Rectal smooth muscle tissue (tissue), 1 donor: Measurements from ENCODE around the gene PMPCB.

Experiments used
- H3K27ac ChIP-seq: one replicate; pipeline ENCODE4 v1.7.0; 2013; ENCODE audit warnings: low read depth, low read length, inconsistent platforms
- H3K27me3 ChIP-seq: one replicate; pipeline ENCODE4 v1.7.0; 2013; ENCODE audit warnings: low read length; ENCODE audit not compliant: control insufficient read depth, insufficient read depth
- H3K36me3 ChIP-seq: one replicate; pipeline ENCODE4 v1.7.0; 2013; ENCODE audit warnings: low read length; ENCODE audit not compliant: control insufficient read depth, insufficient read depth
- H3K4me1 ChIP-seq: one replicate; pipeline ENCODE4 v1.7.0; 2013; ENCODE audit warnings: low read length; ENCODE audit not compliant: control insufficient read depth, insufficient read depth
- H3K4me3 ChIP-seq: one replicate; pipeline ENCODE4 v1.7.0; 2013; ENCODE audit warnings: low read length
- H3K9ac ChIP-seq: one replicate; pipeline ENCODE4 v1.7.0; 2013; ENCODE audit warnings: low read length

PMPCB gene

DNA sequence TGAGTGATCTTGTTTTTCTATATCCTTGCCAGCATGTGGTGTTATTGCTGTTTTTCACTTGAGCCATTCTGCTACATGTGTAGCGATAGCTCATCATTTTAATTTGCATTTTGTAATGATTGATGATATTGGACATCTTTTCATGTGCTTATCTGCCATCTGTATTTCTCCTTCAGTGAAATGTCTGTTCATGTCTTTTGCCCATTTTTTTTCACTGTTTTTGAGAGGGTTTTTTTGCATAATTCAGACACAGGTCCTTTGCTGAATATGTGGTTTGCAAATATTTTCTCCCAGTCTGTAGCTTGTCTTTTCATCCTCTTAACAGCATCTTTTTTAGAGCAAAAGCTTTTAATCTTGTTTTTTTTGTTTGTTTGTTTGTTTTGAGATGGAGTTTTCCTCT is 3.7 kb upstream of the PMPCB start:
- H3K27me3 ChIP-seq = no peaks in the 10 kb centered on the region
- H3K4me1 ChIP-seq = peaks cover 9% of the 10 kb centered on the region
- no peak overlapping the region for H3K4me3 ChIP-seq
- no peak overlapping the region for H3K27ac ChIP-seq
- no peaks in the 10 kb centered on the region for H3K36me3 ChIP-seq
- no peak overlapping the region for H3K9ac ChIP-seq

DNA sequence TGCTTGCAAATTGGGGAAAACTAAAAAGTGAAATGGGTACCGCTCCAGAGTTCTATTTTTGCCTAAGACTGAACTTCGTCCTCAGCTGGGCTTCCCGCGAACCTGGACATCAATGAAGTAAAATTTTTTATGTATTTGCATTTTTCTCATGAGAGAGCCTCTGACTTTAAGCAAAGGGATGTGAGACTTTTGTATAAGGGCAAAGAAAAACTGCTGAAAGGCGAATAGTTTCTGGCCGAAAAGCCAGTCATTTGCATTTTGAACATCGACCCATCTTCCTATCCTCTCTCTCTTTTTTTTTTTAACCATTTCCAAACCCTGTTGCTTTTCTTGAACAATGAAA is 573 bp downstream of the PMPCB start:
- Histone ChIP-seq H3K27ac (peak overlapping the region; percentile 75), H3K4me3 (peak overlapping the region; percentile 89), H3K36me3 (peaks cover 11% of the 10 kb centered on the region), H3K27me3 (no peaks in the 10 kb centered on the region), H3K9ac (peak overlapping the region; percentile 60), H3K4me1 (peaks cover 11% of the 10 kb centered on the region)

DNA sequence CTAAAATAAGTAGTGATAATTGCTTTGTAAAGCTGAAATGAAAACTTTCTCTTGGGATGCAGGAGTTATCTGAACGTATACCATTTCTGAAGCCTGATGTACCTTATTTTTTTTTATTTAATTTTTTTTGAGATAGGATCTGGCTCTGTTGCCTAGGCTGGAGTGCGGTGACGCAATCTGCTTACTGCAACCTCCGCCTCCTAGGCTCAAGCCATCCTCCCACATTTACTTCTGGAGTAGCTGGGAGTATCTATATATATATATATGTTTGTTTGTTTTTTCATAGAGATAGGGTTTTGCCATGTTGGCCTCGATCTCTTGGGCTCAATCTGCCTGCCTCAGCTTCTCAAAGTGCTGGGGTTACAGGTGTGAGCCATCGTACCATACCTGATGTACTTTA is 2.4 kb downstream of the PMPCB start:
- Histone ChIP-seq H3K27me3 (no peaks in the 10 kb centered on the region), H3K36me3 (peaks cover 11% of the 10 kb centered on the region), H3K27ac (no peak overlapping the region), H3K9ac (no peak overlapping the region), H3K4me3 (no peak overlapping the region), H3K4me1 (peaks cover 11% of the 10 kb centered on the region)

DNA sequence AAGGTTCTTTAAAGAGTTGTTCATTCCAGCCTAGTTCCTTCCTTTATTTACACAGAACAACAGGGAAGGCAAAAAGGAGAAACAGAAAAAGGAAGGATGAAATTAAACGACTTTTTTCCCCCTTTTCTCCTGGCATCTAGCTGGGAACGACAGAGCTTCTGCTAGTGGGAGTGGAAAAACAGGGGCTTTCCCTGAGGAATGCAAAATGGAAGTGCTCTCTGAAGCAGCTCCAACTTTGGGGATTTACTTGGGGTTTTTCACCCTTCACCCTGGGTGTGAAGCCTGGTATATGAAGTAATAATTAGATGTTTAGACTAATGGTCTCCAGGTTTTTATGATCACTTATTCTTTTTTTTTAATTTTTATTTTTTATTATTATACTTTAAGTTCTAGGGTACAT is 4.2 kb downstream of the PMPCB start:
- Histone ChIP-seq H3K27me3 (no peaks in the 10 kb centered on the region), H3K27ac (no peak overlapping the region), H3K9ac (no peak overlapping the region), H3K4me1 (peaks cover 11% of the 10 kb centered on the region), H3K36me3 (peaks cover 14% of the 10 kb centered on the region), H3K4me3 (no peak overlapping the region)

- Histone ChIP-seq H3K9ac (no peak overlapping the region), H3K4me1 (no peaks in the 10 kb centered on the region), H3K27me3 (no peaks in the 10 kb centered on the region), H3K27ac (no peak overlapping the region), H3K36me3 (peaks cover 12% of the 10 kb centered on the region), H3K4me3 (no peak overlapping the region)
Observed at GRCh38 chr7:103307503-103308231, 10.4 kb downstream of the PMPCB start.

DNA sequence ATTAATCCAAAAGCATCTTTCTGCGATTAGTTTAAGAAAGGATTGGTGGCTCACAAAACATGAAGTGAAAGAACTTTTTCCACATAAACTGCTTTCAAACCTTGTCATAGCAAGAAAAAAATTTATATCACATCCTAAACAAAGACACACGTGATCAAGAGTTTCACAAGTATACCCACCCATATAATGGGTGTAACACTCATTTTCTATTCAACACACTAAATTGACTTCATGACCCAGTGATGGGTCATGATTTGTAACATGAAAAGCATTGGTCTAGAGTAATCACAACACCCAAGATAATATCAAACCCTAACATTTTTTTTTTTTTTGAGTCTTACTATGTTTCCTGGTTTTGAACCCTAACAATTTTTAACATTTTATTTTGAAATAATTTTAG is 17.6 kb downstream of the PMPCB start:
- Histone ChIP-seq H3K9ac (no peak overlapping the region), H3K27ac (no peak overlapping the region), H3K27me3 (no peaks in the 10 kb centered on the region), H3K36me3 (peaks cover 48% of the 10 kb centered on the region), H3K4me1 (no peaks in the 10 kb centered on the region), H3K4me3 (no peak overlapping the region)

GRCh38 chr7:103316380-103316941 is 19.2 kb downstream of the PMPCB start:
- Histone ChIP-seq H3K4me3 (no peak overlapping the region), H3K27me3 (no peaks in the 10 kb centered on the region), H3K4me1 (no peaks in the 10 kb centered on the region), H3K36me3 (peaks cover 43% of the 10 kb centered on the region), H3K9ac (no peak overlapping the region), H3K27ac (no peak overlapping the region)

DNA sequence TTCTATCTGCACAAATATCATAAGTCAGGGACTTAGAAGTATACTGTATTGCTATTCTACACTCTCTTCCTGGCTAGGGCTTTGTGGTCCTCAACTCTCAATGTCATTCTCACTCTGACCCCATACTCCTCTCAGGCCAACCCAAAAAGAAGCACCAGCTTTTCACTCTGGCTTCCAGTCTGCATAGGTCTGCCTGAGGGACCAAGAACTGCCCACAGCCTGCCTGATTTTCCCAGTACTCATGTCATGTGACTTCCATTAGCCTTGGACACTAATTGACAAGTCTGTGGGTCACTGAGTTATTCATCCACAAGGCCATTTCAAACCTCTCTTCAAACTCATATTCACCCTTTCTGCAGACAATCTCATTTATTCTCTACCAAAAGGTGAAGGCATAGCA is 19.8 kb downstream of the PMPCB start:
- Histone ChIP-seq H3K9ac (no peak overlapping the region), H3K27ac (no peak overlapping the region), H3K27me3 (no peaks in the 10 kb centered on the region), H3K4me3 (no peak overlapping the region), H3K4me1 (no peaks in the 10 kb centered on the region), H3K36me3 (peaks cover 42% of the 10 kb centered on the region)

DNA sequence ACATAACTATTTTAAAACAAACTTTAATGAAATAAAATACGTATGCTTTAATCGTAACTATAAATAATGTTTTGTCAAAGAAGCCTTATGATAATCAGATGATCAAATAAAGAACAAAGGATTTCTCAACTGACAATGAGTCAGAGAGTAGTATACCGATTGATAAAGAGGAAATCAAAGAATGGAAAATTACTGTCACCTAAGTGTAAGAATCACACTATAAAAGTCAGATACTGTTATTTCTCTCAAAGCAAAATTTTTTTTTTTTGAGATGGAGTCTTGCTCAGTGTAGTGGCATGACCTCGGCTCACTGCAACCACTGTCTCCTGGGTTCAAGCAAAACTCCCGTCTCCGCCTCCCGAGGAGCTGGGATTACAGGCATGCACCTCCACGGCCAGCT is 28.5 kb downstream of the PMPCB start:
- no peak overlapping the region for H3K9ac ChIP-seq
- H3K27ac ChIP-seq = no peak overlapping the region
- no peaks in the 10 kb centered on the region for H3K27me3 ChIP-seq
- no peaks in the 10 kb centered on the region for H3K4me1 ChIP-seq
- peaks cover 5% of the 10 kb centered on the region for H3K36me3 ChIP-seq
- no peak overlapping the region for H3K4me3 ChIP-seq

DNA sequence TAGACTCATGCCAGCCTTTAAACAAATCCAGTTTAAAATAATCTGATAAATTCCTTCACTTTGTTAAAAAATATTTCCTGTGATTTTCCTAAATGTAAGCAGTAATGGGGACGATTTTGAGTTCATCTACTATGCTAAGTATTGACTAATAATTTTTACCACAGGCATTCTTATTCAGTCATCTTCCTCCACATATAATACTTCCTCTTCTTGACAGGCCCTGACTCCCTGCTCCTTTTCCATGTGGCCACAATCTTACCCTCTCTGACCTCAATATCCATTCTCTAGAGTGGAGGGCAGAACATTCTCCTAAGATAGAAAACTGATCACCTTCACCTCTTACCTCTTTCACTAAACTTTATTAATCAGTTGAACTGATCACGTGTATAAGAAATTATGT is 39.5 kb downstream of the PMPCB start:
- Histone ChIP-seq H3K9ac (no peak overlapping the region), H3K36me3 (peaks cover 14% of the 10 kb centered on the region), H3K27ac (no peak overlapping the region), H3K27me3 (no peaks in the 10 kb centered on the region), H3K4me1 (no peaks in the 10 kb centered on the region), H3K4me3 (no peak overlapping the region)

GRCh38 chr7:103338864-103339263 is 41.6 kb downstream of the PMPCB start:
- Histone ChIP-seq H3K36me3 (peaks cover 14% of the 10 kb centered on the region), H3K27ac (no peak overlapping the region), H3K9ac (no peak overlapping the region), H3K27me3 (no peaks in the 10 kb centered on the region), H3K4me3 (no peak overlapping the region), H3K4me1 (peaks cover 4% of the 10 kb centered on the region)

DNA sequence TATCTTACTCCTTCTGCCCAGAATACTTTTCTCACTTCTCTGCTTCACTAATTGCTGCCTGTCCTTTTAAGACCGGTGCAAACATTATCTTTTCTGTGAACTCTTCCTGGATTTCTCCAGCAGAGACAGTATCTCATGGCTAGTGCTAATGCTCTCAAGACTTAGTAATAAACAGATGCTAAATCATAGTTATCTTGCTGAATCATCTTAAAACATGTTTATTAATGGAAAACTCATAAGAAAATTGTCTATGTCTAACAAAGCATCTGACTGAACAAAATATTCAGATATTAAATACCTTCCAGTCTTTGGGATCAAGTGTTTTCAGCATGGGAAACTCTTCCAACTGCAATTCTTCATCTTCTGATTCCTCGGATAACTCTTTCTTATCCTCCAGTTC is 44.2 kb downstream of the PMPCB start:
- H3K27me3 ChIP-seq = no peaks in the 10 kb centered on the region

GRCh38 chr7:103343332-103343731 is 46.1 kb downstream of the PMPCB start:
- H3K9ac ChIP-seq = no peak overlapping the region
- no peaks in the 10 kb centered on the region for H3K27me3 ChIP-seq
- no peak overlapping the region for H3K27ac ChIP-seq
- peak overlapping the region; percentile 97 for H3K4me3 ChIP-seq
- peaks cover 7% of the 10 kb centered on the region for H3K36me3 ChIP-seq
- H3K4me1 ChIP-seq = peaks cover 7% of the 10 kb centered on the region

More for the DNA sequence above, 44.2 kb downstream of the PMPCB start:
- H3K36me3 ChIP-seq = peaks cover 11% of the 10 kb centered on the region
- H3K4me3 ChIP-seq = no peak overlapping the region
- H3K9ac ChIP-seq = no peak overlapping the region
- H3K27ac ChIP-seq = no peak overlapping the region
- peaks cover 7% of the 10 kb centered on the region for H3K4me1 ChIP-seq
